ENCODE data around the gene MRPL9. TPM values are rescaled to one million over a fixed set of nuclear protein-coding genes. Genes with fewer than 3 reads are reported as not detected.
"Not testable (repeated sequence)": the region's sequence is repeated elsewhere in the genome, so short reads cannot be mapped to it uniquely, and the experiment has no call there.

Gene MRPL9
- total RNA-seq, 1 experiment from 2014 or later, result 137 TPM

DNA sequence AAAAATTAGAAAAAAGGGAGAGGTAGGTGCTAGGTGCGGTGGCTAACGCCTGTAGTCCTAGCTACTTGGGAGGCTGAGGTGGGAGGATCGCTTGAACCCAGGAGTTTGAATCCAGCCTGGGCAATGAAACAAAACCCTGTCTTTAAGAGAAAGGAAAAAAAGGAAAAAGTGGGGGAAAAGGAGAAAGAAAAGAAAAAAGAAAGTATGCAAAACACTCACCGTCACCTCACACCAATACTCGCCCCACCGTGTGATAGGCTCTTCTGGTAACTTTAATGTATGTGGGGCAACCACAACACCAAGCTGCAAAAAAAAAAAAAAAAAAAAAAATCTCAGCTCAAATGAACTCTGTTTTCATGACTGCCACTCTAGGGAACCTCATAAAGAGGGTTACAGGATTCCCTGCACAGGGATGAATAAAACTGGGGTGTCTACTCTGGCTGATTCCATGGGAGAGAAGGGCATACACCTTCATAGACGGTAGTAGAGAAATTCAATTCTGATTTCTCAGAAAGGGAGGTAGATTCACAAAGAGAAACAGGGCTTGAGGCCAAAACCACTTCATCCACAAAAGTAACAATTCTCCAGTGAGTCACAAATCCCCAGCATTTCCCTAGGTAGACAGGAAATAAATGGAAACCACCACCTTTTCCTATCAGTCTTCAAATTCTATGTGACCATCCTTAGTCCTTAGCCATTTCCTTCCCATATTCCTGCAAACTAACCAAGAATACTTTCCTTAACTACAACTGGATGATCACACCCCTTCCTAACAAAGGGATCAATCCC, 2.5 kb downstream of the MRPL9 start:
- DNase-seq (ENCODE audit: low read depth, low spot score), result no peak
- in situ Hi-C loops (cut with HindIII; ENCODE audit: low pct_unique_long_range_greater_than_20kb, low sequenced_read_pairs), result no loop called here

DNA sequence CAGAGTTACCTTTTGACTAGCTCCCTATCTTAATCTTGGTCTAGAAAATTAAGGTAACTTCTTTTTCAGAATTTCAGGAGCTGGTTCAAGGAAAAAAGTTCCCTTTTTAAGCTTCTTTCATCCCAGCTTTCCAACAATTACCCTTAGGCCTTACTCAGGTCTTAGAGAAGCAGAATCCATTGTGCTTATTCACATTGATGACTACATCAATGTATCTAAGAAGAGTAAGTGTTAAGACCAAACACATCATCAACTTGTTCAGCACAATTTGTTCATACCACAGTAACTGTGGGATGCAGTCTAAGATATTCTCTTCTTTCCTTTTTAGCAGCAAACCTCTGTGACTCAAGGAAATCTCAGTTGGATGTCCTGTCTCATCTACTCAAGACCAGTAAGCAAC, 4.1 kb downstream of the MRPL9 start:
- in situ Hi-C loops (cut with HindIII; ENCODE audit: low pct_unique_long_range_greater_than_20kb, low sequenced_read_pairs), result no loop called here
- no peak for DNase-seq (ENCODE audit: low read depth, low spot score)

DNA sequence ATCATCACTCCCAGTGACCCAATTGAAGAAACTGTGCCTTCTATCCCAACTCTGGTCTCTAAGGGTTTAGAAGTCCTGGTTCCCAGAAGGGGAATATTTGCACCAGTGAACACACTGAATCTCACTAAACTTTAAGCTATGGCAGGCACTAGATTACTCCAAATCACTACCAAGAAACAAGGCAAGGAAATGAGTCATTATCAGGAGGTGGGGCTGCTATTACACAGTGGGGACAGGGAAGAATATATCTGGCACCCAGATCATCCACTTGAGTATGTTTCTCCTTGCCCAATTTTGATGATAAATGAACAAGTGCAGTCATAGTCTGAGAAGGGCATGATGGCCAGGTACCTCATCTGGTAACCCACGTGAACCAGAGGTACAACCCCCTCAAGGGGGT, 7.0 kb downstream of the MRPL9 start:
- DNase-seq (ENCODE audit: low read depth, low spot score), result no peak
- in situ Hi-C loops (cut with HindIII; ENCODE audit: low pct_unique_long_range_greater_than_20kb, low sequenced_read_pairs), result no loop called here

DNA sequence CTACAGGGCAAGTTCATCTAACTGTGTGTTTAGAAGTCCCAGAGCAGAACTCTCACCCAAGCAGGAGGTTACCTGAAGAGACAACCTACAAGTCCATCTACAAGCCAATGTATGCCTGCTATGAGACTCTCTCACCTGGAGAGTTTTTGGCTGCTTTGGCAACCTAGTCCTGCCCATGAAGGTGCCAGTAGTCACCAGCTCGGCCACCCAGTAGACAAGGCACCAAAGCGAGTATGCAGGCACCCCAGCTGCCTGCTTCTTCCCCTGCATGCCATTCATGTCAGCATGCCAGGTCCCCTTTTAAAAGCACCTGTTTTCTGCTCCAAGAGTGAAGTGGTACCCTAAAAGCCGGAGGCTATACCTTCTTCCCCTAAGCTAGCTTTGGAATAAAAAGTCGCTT, 21.8 kb downstream of the MRPL9 start:
- in situ Hi-C loops (cut with HindIII; ENCODE audit: low pct_unique_long_range_greater_than_20kb, low sequenced_read_pairs), result no loop called here
- DNase-seq (ENCODE audit: low read depth, low spot score), result no peak

DNA sequence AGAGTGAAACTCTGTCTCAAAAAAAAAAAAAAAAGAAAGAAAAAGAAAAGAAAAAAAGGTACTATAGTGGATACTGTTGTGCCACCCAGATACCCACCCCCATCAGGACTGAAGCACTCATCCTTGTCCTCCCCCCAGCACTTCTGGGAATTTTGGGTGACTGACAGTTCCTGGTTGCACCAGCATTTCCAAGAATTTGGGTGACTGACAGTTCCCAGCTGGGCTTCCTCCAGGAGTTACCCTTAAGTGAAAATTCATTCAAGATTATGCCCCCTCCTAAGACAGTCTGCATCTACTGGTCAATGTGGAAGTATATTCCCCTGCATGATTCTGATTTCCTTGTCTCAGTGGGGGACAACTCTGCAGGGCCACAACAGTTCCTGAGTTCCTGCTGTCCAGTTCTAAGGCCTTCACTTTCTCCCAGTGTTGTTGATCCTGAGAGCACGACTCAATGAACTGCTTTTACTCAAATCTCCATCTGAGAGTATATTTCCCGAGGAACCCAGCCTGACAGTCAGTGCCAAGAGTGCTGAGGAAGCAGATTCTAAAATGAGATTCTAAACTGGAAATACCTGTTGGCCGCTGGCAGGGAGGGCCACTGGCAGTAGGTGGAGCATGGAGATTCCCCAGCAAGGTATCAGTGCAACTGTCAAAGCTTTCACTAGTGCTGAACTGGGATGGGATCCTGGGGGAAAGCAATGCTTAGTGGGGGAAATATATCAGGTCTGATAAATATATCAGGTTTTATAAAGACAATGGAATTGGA, 23.5 kb downstream of the MRPL9 start:
- in situ Hi-C loops (cut with HindIII; ENCODE audit: low pct_unique_long_range_greater_than_20kb, low sequenced_read_pairs), result no loop called here
- no peak for DNase-seq (ENCODE audit: low read depth, low spot score)

DNA sequence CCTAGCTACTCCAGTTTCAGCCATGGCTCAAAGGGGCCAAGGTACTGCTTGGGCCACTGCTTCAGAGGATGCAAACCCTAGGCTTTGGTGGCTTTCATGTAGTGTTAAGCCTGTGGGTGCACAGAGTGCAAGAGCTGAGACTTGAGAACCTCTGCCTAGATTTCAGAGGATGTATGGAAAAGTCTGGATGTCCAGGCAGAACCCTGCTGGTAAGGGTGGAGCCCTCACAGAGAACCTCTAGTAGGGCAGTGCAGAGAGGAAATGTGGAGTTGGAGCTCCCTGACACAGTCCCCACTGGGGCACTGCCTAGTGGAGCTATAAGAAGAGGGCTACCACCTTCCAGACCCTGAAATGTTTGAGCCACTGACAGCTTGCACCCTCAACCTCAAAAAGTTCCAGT, 25.8 kb downstream of the MRPL9 start:
- in situ Hi-C loops (cut with HindIII; ENCODE audit: low pct_unique_long_range_greater_than_20kb, low sequenced_read_pairs), result no loop called here
- DNase-seq (ENCODE audit: low read depth, low spot score), result no peak

DNA sequence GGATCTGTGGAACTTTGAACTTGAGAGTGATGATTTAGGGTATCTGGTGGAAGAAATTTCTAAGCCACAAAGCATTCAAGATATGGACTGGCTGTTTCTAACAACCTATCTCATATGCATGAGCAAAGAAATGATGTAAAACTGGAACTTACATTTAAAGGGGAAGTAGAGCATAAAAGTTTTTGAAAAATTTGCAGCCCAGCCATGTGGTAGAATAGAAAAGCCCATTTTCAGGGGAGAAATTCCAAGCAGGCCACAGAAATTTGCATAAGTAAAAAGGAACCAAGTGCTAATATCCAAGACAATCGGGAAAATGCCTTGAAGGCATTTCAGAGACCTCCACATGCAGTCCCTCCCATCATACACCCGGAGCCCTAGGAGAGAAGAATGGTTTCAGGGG, 26.3 kb downstream of the MRPL9 start:
- in situ Hi-C loops (cut with HindIII; ENCODE audit: low pct_unique_long_range_greater_than_20kb, low sequenced_read_pairs), result no loop called here
- DNase-seq (ENCODE audit: low read depth, low spot score), result no peak

DNA sequence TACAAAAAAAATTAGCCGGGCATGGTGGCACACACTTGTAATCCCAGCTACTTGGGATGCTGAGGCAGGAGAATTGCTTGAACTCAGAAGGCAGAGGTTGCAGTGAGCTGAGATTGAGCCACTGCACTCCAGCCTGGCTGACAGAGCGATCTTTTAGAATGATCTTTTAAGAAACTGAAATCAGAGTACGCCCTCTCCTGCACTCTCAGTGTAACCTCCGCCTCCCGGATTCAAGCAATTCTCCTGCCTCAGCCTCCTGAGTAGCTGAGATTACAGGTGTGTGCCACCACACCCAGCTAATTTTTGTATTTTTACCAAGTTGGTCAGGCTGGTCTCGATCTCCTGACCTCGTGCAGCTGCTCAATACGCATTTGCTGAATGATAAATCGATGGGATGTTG, 29.3 kb downstream of the MRPL9 start:
- DNase-seq (ENCODE audit: low read depth, low spot score); in situ Hi-C loops (cut with HindIII; ENCODE audit: low pct_unique_long_range_greater_than_20kb, low sequenced_read_pairs): not testable (repeated sequence)

DNA sequence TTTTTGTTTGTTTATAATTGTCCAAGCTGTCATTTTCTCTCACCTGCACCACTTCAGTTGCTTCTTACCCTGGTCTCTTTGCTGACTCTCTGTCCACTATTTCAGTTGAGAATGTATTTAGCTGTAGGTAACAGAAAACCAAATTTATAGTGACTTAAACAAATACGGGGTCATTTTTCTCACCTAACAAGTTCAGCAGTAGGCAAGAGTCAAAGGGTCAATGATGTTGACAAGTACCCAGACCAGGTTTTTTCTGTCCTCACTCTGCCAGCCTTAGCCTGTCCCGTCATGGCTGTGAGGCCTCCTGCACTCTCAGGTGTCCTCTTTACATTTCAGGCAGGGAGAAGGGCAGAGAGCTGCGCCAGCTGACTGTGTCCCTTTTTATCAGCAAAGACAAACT, 30.2 kb downstream of the MRPL9 start:
- in situ Hi-C loops (cut with HindIII; ENCODE audit: low pct_unique_long_range_greater_than_20kb, low sequenced_read_pairs), result no loop called here
- no peak for DNase-seq (ENCODE audit: low read depth, low spot score)

DNA sequence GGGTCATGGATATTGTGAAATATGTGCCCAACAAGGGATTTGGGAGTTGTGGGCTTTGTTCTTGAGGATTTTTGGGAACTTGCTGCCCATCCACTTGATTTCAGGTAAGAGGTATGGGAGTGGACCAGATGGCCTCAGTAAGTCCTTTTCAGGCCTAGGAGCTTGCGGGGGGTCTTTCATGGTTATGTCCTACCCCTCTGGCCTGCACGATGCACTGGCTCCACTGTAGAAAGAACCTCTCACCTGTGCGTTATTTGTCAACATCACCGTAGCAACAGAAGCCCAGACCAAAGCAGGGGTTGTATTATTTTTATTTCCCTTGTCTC, 33.4 kb downstream of the MRPL9 start:
- in situ Hi-C loops (cut with HindIII; ENCODE audit: low pct_unique_long_range_greater_than_20kb, low sequenced_read_pairs), result no loop called here
- DNase-seq (ENCODE audit: low read depth, low spot score), result no peak

DNA sequence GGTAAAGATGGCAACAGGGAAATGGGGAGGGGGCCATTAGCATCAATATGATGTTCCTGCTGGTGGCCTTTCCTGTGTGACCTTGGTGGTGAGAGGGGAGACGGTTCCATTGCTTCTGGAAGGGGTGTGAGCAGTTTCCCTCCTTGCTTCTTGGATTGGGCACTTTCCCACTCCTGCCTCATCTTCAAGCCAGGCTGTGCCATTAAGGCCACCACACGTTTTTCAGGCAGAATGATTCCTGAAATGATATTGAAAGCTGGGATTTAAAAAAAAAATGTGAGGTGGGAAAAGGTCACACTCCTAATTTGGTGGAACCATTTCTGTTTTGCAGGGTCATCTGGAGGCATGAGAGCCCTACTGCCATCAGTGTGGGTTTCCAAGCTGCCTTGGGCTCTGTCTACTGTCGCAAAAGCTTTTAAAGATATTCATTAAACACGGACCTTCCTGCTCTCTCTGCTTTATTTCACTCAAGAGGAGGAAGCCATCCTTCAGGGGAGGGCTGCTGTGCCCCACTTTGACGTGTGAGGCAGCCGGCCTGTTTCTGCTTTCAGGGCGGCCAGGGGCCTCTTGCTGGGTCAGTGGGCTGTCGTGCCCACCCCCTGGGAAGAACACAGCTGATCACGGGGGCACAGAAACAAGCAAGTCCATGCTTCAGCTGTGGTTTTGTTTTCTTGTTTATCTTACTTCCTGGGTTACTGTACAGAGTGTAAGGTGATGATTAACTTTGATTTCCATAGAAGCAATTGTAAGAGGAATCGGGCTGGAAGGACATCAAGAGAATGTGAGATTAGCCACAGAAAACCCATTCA, 33.9 kb downstream of the MRPL9 start:
- no peak for DNase-seq (ENCODE audit: low read depth, low spot score)
- in situ Hi-C loops (cut with HindIII; ENCODE audit: low pct_unique_long_range_greater_than_20kb, low sequenced_read_pairs), result no loop called here

DNA sequence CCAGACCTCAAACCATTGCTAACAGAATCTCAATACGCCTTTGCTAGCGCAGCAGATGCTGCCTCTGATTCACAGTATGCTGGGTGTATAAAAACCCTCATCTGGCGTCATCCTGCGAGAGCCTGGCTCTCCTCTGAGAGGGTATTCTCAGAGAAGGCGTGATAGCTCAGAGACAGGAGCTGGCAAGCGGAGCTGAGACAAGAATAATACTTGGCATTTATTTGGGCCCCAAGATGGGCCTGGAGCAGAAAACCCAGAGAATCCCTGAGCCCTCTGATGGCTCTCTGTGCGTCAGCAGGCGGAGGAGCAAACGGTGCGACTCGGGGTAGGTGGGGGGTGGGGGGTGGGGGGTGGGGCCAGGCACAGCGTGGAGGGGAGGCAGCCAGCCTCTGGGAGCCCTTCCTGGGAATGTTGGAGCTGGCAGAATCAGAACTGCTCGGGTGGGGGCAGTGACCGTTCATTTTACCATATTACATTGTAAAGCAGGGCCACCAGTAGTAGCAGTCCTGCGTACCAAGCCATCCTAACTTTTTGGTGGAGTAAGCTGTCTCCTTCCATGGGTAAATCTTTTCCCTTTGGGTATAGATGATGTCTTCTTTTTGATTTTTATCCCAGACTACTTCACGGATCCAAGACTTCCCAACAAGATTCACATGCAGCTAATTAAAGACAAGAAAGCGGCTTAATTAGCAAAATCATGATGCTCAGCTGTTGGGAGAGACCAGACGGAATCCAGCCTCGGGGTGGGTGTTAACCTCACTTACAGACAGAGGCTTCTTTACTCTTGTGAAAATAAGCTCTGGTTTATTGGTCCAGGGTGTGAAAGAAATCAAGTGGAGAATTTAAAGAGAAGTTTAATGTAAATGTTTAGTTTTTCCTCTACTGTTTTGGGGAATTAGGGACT, 34.9 kb downstream of the MRPL9 start:
- no peak for DNase-seq (ENCODE audit: low read depth, low spot score)
- in situ Hi-C loops (cut with HindIII; ENCODE audit: low pct_unique_long_range_greater_than_20kb, low sequenced_read_pairs), result no loop called here

DNA sequence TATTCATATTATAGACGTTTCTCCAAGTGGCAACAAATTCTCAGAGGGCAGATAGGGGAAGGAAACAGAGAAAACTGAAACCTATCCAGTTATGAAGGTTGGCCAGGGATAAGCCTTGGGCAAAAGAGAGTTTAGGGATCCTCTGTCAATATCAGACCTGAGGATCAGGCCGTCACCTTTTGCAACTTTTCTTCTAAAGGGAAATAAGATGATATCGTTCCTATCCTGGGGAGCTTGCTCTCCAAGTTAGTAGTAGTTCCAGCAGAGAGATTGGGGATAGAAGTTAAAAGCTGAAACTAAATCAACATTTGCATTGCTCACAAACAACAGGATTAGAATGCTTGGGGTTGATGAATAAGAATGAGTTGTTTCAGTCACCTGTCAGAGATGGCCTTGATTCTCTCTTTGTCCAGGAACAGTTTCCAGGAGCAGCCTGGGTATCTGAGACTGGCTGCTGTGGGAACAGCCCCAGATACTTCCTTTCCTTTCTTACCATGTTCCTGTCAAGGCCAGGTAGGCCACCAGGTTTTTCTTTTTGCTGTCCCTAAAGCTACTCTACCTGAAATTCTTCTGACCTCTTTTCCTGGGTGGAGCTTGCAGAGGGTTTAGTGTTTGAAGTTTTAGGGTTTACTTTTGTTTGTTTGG, 39.4 kb downstream of the MRPL9 start:
- in situ Hi-C loops (cut with HindIII; ENCODE audit: low pct_unique_long_range_greater_than_20kb, low sequenced_read_pairs), result no loop called here
- DNase-seq (ENCODE audit: low read depth, low spot score), result no peak

DNA sequence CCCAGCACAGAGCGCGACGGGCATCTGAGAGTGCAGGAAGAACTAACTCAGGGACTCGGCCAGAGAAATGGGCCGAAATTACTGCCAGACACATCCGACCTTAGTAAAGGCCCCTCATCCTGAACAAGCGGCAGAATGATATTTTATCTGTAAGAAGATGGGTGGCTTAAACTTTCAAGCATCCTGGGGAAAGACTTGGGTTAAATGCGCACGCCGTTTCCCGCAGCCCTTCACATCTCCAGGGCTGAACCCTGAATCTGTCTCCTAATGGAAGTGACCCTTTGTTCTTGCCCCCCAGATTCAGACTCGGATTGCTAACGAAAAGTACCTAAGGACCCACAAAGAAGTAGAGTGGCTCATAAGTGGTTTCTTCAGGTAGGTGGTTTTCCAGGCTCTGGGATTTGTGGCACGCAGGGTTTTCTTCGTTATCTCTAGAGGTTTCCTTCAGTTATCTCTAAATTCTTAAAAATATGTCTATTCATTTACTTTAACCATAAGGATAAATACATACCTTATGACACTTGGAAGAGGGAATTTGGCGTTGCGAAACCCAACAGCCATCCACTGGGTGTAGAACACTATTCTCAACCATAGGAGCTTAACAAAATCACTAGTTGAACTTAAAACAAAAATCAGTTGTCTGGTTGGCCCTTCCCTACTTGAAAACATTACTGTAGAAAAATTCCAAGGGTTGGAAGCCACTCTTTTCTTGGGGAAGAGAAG, 41.3 kb downstream of the MRPL9 start:
- no peak for DNase-seq (ENCODE audit: low read depth, low spot score)
- in situ Hi-C loops (cut with HindIII; ENCODE audit: low pct_unique_long_range_greater_than_20kb, low sequenced_read_pairs), result no loop called here

DNA sequence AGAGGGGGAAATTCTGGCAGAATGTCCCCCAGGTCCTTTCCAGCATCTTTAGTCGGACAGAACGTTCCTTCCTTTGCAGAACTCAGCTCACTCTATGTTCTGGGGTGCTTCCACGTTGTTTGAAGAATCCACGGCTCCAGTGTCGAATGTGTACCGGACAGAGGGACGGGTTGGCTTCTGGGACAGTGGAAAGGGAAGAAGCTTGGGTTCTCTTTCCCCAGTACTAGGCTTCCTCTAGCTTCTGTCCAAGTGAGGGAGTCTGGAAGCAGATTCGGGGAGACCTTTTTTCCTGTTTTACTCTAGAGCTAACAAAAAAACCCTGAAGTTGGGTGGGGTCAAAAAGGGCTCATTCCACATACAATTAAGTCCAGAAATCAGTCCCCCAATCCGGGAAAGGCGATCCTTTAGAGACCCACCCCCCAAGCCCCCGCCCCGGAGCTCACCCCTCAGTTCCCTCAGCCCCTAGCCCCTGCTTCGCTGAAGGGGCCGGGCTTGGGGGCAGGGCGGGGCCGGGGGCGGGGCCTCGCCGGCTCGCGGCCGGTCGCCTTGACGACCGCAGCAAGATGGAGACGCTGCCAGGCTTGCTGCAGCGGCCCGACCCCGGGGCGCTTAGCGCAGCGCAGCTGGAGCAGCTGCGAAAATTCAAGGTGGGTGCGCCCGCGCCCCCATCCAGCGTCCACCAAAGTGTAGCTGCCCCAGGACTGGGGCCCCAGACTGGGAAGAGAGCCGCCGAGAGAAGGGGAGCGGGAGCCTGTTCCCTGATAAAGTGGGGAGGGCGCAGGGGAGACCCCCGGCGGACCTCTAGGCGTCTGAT, 42.1 kb downstream of the MRPL9 start, which contains the start of gene RIIAD1:
Gene RIIAD1 (plus strand): TSS at position 549 of the 814 bp plus-strand sequence. CDS start 15 bp downstream, at position 564.
- in situ Hi-C loops (cut with HindIII; ENCODE audit: low pct_unique_long_range_greater_than_20kb, low sequenced_read_pairs), result no loop called here
- DNase-seq (ENCODE audit: low read depth, low spot score), result no peak

DNA sequence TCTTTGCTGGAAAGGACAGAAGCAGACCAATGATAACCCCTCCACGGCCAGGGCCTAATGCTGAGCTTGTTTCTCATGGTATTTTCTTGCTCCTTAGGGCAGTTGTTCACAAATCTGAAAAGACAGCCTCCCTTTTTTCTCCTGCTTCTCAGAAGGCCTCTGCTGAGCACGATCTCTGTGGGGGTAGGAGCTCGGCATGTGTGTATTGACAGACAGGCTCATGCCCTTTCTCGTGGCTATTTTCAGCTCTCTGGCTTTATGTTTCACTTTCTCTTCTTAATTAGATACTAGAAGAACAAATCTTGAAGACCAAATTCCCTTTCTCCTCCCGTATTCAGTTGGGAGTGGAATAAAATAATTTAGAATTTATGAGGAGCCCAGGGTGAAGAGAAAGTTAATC, 42.7 kb downstream of the MRPL9 start:
- no peak for DNase-seq (ENCODE audit: low read depth, low spot score)
- in situ Hi-C loops (cut with HindIII; ENCODE audit: low pct_unique_long_range_greater_than_20kb, low sequenced_read_pairs), result no loop called here
